Measurements from ENCODE around the gene TMEM245. TPM values are rescaled to one million over a fixed set of nuclear protein-coding genes. Genes with fewer than 3 reads are reported as not detected.

TMEM245 gene
- total and polyA plus RNA-seq, 2 donors (not counting 3 experiments of a cell fraction or from before 2014, with no cell fraction given): 44.2 to 48.0 TPM

DNA sequence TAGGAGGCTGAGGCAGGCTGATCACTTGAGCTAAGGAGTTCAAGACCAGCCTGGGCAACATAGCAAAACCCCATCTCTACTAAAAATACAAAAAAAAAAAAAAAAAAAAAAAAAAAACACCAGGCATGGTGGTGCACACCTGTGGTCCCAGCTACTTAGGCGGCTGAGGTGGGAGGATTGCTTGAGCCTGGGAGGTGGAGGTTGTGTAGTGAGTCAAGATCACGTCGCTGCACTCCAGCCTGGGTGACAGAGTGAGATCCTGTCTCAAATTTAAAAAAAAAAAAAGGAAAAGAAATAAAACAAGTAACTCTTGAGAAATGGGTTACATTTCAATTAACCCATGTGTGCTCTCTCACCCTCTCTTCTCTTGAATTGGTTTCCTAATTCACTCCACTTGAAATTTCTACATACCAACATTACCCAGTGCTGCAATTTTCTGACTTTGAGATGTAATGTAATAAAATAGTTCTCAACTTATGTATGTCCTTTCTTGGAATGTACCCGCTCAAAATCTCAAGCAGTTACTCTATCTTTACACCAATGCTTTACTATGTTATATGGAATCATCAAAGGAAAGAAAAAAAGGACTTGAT, 35.8 kb downstream of the TMEM245 start:
- no peak overlapping the region for H2AFZ ChIP-seq (ENCODE audit: low read depth, low read length)
- intact Hi-C loops (cut with micrococcal nuclease): no loop called here
- FAIRE-seq (no peak), DNase-seq (ENCODE audit: low read depth, low spot score) (no peak)
- H3K27ac ChIP-seq (ENCODE audit: insufficient read depth, low read depth, low read length): no peak overlapping the region
- no peaks in the 10 kb centered on the region for H3K27me3 ChIP-seq (ENCODE audit: control insufficient read depth in 2 of 2, insufficient read depth in 2 of 2, low read length in 2 of 2)
- no peaks in the 10 kb centered on the region for H3K4me1 ChIP-seq (ENCODE audit: control insufficient read depth, extremely low read depth, insufficient read depth, low read length)
- H3K9me1 ChIP-seq (replicated peaks; ENCODE audit: control insufficient read depth, extremely low read depth, insufficient read depth, low read length): no peaks in the 10 kb centered on the region
- POLR2A ChIA-PET: no interaction called here
- no peak overlapping the region for H3K9ac ChIP-seq (replicated peaks; ENCODE audit: extremely low read depth, insufficient read depth, low read length)
- TF ChIP-seq, protein P1, sequence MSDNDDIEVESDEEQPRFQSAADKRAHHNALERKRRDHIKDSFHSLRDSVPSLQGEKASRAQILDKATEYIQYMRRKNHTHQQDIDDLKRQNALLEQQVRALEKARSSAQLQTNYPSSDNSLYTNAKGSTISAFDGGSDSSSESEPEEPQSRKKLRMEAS (IDR thresholded peaks at IDR 0.05; ENCODE audit: insufficient read depth, insufficient read length): no peak
- no peak for TF ChIP-seq FOS (IDR thresholded peaks at IDR 0.05; ENCODE audit: borderline replicate concordance, insufficient read depth, low read length)
- TF ChIP-seq EZH2 (IDR thresholded peaks at IDR 0.05; ENCODE audit: borderline replicate concordance, low read depth, low read length, severe bottlenecking): no peak
- TF ChIP-seq MYC (IDR thresholded peaks at IDR 0.05; ENCODE audit: low read depth, low read length): no peak
- H3K79me2 ChIP-seq (ENCODE audit: control insufficient read depth, insufficient read depth, low read length): no peaks in the 10 kb centered on the region
- no peaks in the 10 kb centered on the region for H4K20me1 ChIP-seq (replicated peaks; ENCODE audit: control insufficient read depth, extremely low read depth, insufficient read depth, low read length)
- BruUV-seq (replicated peaks): no TSS peak
- peaks cover 4 to 6% of the 10 kb centered on the region in 2 experiments for H3K36me3 ChIP-seq (ENCODE audit: control insufficient read depth in 2 of 2, extremely low read depth in 1 of 2, insufficient read depth in 2 of 2, low read length in 2 of 2)
- no peaks in the 10 kb centered on the region for H3K9me3 ChIP-seq (replicated peaks; ENCODE audit: control insufficient read depth, insufficient read depth, low read length)
- dilution Hi-C loops (cut with MboI; ENCODE audit: extremely low pct_ligation_motif_present, low sequenced_read_pairs): no loop called here
- no peak overlapping the region for H3K4me2 ChIP-seq (ENCODE audit: insufficient read depth, low read length)
- CTCF ChIA-PET: no interaction called here
- no peak overlapping the region for H3K4me3 ChIP-seq (replicated peaks in 1 of 3; ENCODE audit: insufficient read depth in 1 of 3, low read depth in 1 of 3, low read length in 3 of 3)

DNA sequence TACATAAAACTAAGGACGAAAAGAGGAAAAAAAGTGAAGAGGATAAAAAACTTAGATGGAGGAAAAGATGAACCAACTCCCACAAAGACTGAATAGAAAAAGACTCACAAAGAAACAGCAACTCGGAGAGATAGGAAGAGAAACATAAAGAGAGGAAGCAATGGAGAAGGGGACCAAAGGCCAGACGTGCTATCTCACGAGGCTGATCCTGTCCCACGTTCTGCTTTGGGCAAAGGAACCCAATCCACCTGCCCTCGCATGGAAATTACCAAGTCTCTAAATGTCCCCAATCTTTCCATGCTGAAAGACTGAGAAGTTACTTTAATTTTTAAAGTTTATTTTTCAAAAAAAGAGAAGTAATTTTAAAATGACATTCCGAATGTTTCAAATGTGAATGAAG, 36.6 kb downstream of the TMEM245 start:
- H3K79me2 ChIP-seq (ENCODE audit: control insufficient read depth, insufficient read depth, low read length): no peaks in the 10 kb centered on the region
- TF ChIP-seq JUN (IDR thresholded peaks at IDR 0.05; ENCODE audit: borderline replicate concordance, insufficient read depth, insufficient read length, low read depth): no peak
- TF ChIP-seq EZH2 (IDR thresholded peaks at IDR 0.05; ENCODE audit: borderline replicate concordance, low read depth, low read length, severe bottlenecking): no peak
- TF ChIP-seq, protein P2, sequence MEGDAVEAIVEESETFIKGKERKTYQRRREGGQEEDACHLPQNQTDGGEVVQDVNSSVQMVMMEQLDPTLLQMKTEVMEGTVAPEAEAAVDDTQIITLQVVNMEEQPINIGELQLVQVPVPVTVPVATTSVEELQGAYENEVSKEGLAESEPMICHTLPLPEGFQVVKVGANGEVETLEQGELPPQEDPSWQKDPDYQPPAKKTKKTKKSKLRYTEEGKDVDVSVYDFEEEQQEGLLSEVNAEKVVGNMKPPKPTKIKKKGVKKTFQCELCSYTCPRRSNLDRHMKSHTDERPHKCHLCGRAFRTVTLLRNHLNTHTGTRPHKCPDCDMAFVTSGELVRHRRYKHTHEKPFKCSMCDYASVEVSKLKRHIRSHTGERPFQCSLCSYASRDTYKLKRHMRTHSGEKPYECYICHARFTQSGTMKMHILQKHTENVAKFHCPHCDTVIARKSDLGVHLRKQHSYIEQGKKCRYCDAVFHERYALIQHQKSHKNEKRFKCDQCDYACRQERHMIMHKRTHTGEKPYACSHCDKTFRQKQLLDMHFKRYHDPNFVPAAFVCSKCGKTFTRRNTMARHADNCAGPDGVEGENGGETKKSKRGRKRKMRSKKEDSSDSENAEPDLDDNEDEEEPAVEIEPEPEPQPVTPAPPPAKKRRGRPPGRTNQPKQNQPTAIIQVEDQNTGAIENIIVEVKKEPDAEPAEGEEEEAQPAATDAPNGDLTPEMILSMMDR (IDR thresholded peaks at IDR 0.05; ENCODE audit: extremely low read depth in 1 of 2, insufficient read depth in 1 of 2, low read depth in 1 of 2, low read length in 2 of 2): no peak
- TF ChIP-seq POLR2A (IDR thresholded peaks at IDR 0.05; ENCODE audit: low read depth, low read length): no peak
- H3K4me2 ChIP-seq (ENCODE audit: insufficient read depth, low read length): no peak overlapping the region
- no peaks in the 10 kb centered on the region for H4K20me1 ChIP-seq (replicated peaks; ENCODE audit: control insufficient read depth, extremely low read depth, insufficient read depth, low read length)
- H3K36me3 ChIP-seq (ENCODE audit: control insufficient read depth in 2 of 2, extremely low read depth in 1 of 2, insufficient read depth in 2 of 2, low read length in 2 of 2): peaks cover 1 to 9% of the 10 kb centered on the region in 2 experiments
- ChIA-PET POLR2A (no interaction called here), CTCF (no interaction called here)
- no peaks in the 10 kb centered on the region for H3K27me3 ChIP-seq (ENCODE audit: control insufficient read depth in 2 of 2, insufficient read depth in 2 of 2, low read length in 2 of 2)
- H3K27ac ChIP-seq (ENCODE audit: insufficient read depth, low read depth, low read length): no peak overlapping the region
- no peak for FAIRE-seq
- BruUV-seq (replicated peaks): no TSS peak
- H3K9ac ChIP-seq (replicated peaks; ENCODE audit: extremely low read depth, insufficient read depth, low read length): no peak overlapping the region
- dilution Hi-C loops (cut with MboI; ENCODE audit: extremely low pct_ligation_motif_present, low sequenced_read_pairs): no loop called here
- no peak overlapping the region for H3K4me3 ChIP-seq (replicated peaks in 1 of 3; ENCODE audit: insufficient read depth in 1 of 3, low read depth in 1 of 3, low read length in 3 of 3)
- no peak overlapping the region for H2AFZ ChIP-seq (ENCODE audit: low read depth, low read length)
- no peaks in the 10 kb centered on the region for H3K9me1 ChIP-seq (replicated peaks; ENCODE audit: control insufficient read depth, extremely low read depth, insufficient read depth, low read length)
- intact Hi-C loops (cut with micrococcal nuclease): no loop called here
- DNase-seq (ENCODE audit: low read depth, low spot score): no peak
- H3K4me1 ChIP-seq (ENCODE audit: control insufficient read depth, extremely low read depth, insufficient read depth, low read length): no peaks in the 10 kb centered on the region
- H3K9me3 ChIP-seq (replicated peaks; ENCODE audit: control insufficient read depth, insufficient read depth, low read length): no peaks in the 10 kb centered on the region
